ENCODE measurements around the gene DBR1.
A peak's percentile ranks its signal among the peaks of the same experiment; 100 is the strongest.

Gene DBR1, protein sequence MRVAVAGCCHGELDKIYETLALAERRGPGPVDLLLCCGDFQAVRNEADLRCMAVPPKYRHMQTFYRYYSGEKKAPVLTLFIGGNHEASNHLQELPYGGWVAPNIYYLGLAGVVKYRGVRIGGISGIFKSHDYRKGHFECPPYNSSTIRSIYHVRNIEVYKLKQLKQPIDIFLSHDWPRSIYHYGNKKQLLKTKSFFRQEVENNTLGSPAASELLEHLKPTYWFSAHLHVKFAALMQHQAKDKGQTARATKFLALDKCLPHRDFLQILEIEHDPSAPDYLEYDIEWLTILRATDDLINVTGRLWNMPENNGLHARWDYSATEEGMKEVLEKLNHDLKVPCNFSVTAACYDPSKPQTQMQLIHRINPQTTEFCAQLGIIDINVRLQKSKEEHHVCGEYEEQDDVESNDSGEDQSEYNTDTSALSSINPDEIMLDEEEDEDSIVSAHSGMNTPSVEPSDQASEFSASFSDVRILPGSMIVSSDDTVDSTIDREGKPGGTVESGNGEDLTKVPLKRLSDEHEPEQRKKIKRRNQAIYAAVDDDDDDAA

DNA sequence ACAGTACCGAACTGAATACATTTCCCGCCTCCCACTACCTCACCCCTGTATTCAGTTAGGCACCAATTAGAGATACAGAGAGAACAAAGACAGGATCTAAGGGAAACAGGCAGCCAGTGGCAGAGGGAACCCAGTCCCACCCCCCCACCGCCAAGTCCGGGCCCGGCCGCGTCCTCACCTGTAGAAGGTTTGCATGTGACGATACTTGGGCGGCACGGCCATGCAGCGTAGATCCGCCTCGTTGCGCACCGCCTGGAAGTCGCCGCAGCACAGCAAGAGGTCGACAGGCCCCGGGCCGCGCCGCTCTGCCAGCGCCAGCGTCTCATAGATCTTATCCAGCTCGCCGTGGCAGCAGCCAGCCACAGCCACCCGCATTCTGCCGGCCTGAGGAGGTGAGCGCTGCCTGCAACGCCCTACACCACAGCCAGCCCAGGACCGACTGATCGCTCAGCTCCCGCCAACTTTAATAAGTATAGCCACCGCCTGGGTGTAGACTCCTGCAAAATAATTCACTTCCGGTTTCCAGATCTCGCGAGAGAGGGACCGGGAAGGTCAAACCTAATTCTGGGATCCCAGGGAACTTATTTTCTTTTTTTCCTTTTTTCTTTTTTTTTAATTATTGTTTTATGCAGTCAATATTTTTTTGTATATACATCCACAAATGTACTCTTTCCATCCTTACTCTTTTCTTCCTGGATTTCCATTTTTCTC, at the start of gene DBR1:
Gene DBR1, minus strand, starts transcription at position 501 of the 711 bp plus-strand sequence. Its CDS starts 126 bp downstream, at position 375.
- peaks cover 14 to 29% of the 10 kb centered on the region in 2 experiments; a peak in 2 of 3 replicates for H3K36me3 ChIP-seq (ENCODE audit: control insufficient read depth in 2 of 2, insufficient read depth in 1 of 2, low read length in 2 of 2)
- CTCF ChIA-PET: interaction anchor here (0.6 to 1.5 kb wide), 8 partner anchors 11 to 753 kb away, joined by 3 to 7 read pairs (median 3); partner anchors contain the start of gene MRAS
- H3K27ac ChIP-seq (ENCODE audit: extremely low read depth, low read depth, low read length): peak within 1 kb of the TSS; percentile 76; the same call in 1 of the 2 replicates
- H3K4me1 ChIP-seq (ENCODE audit: control insufficient read depth, insufficient read depth, low read length): no peaks in the 10 kb centered on the region
- POLR2A ChIA-PET: interaction anchor here (0.6 to 3.4 kb wide), 8 partner anchors 10 to 741 kb away, joined by 3 to 22 read pairs (median 4); partner anchors contain the start of genes ARMC8 and DZIP1L
- H3K4me3 ChIP-seq (ENCODE audit: low read depth, low read length): peak within 1 kb of the TSS; percentile 94
- H3K9me3 ChIP-seq (ENCODE audit: control insufficient read depth, insufficient read depth, low read depth, low read length): no peaks in the 10 kb centered on the region
- TF ChIP-seq ZNF768 (tag by site-specific recombination; IDR thresholded peaks at IDR 0.05) (peak; percentile 84; the same call in 1 of the 2 replicates), ZEB2 (tag by site-specific recombination; IDR thresholded peaks at IDR 0.05) (peak; percentile 35), ZXDB (tag by site-specific recombination; IDR thresholded peaks at IDR 0.05) (peak; percentile 69), ZNF133 (tag by site-specific recombination; IDR thresholded peaks at IDR 0.05) (no peak), HOXD13 (CRISPR knock-in tag; IDR thresholded peaks at IDR 0.05; ENCODE audit: borderline replicate concordance) (no peak), ZNF658 (tag by site-specific recombination; IDR thresholded peaks at IDR 0.05) (no peak), ZNF544 (tag by site-specific recombination; IDR thresholded peaks at IDR 0.05) (no peak), ZNF660 (tag by site-specific recombination; IDR thresholded peaks at IDR 0.05) (peak; percentile 53; the same call in 1 of the 2 replicates), TRIM28 (IDR thresholded peaks at IDR 0.05; ENCODE audit: borderline replicate concordance, low read length) (peak; percentile 40; the same call in 1 of the 2 replicates), ZNF394 (tag by site-specific recombination; IDR thresholded peaks at IDR 0.05; ENCODE audit: borderline replicate concordance) (peak; percentile 28; the same call in 1 of the 2 replicates), SP2 (tag by site-specific recombination; IDR thresholded peaks at IDR 0.05) (peak; percentile 66), ZNF2 (tag by site-specific recombination; IDR thresholded peaks at IDR 0.05) (peak; percentile 67), ZFP69B (tag by site-specific recombination; IDR thresholded peaks at IDR 0.05) (peak; percentile 42; the same call in 1 of the 2 replicates), ZNF132 (tag by site-specific recombination; IDR thresholded peaks at IDR 0.05; ENCODE audit: borderline replicate concordance) (no peak), ZNF785 (tag by site-specific recombination; IDR thresholded peaks at IDR 0.05) (no peak), ZBTB48 (tag by site-specific recombination; IDR thresholded peaks at IDR 0.05) (peak; percentile 16; the same call in 1 of the 2 replicates), ZNF580 (tag by site-specific recombination; IDR thresholded peaks at IDR 0.05) (no peak), ZIC2 (tag by site-specific recombination; IDR thresholded peaks at IDR 0.05) (peak; percentile 52), ZNF664 (tag by site-specific recombination; IDR thresholded peaks at IDR 0.05) (no peak), KLF7 (tag by site-specific recombination; IDR thresholded peaks at IDR 0.05; ENCODE audit: borderline replicate concordance) (no peak), ZSCAN18 (tag by site-specific recombination; IDR thresholded peaks at IDR 0.05) (no peak), ZNF48 (tag by site-specific recombination; IDR thresholded peaks at IDR 0.05) (no peak), ZSCAN30 (tag by site-specific recombination; IDR thresholded peaks at IDR 0.05) (peak; percentile 59; the same call in 1 of the 2 replicates), ZNF777 (tag by site-specific recombination; IDR thresholded peaks at IDR 0.05; ENCODE audit: borderline replicate concordance) (no peak)
- TF ChIP-seq, protein P1, sequence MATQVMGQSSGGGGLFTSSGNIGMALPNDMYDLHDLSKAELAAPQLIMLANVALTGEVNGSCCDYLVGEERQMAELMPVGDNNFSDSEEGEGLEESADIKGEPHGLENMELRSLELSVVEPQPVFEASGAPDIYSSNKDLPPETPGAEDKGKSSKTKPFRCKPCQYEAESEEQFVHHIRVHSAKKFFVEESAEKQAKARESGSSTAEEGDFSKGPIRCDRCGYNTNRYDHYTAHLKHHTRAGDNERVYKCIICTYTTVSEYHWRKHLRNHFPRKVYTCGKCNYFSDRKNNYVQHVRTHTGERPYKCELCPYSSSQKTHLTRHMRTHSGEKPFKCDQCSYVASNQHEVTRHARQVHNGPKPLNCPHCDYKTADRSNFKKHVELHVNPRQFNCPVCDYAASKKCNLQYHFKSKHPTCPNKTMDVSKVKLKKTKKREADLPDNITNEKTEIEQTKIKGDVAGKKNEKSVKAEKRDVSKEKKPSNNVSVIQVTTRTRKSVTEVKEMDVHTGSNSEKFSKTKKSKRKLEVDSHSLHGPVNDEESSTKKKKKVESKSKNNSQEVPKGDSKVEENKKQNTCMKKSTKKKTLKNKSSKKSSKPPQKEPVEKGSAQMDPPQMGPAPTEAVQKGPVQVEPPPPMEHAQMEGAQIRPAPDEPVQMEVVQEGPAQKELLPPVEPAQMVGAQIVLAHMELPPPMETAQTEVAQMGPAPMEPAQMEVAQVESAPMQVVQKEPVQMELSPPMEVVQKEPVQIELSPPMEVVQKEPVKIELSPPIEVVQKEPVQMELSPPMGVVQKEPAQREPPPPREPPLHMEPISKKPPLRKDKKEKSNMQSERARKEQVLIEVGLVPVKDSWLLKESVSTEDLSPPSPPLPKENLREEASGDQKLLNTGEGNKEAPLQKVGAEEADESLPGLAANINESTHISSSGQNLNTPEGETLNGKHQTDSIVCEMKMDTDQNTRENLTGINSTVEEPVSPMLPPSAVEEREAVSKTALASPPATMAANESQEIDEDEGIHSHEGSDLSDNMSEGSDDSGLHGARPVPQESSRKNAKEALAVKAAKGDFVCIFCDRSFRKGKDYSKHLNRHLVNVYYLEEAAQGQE (tag by site-specific recombination; IDR thresholded peaks at IDR 0.05): no peak
- TF ChIP-seq, protein P2, sequence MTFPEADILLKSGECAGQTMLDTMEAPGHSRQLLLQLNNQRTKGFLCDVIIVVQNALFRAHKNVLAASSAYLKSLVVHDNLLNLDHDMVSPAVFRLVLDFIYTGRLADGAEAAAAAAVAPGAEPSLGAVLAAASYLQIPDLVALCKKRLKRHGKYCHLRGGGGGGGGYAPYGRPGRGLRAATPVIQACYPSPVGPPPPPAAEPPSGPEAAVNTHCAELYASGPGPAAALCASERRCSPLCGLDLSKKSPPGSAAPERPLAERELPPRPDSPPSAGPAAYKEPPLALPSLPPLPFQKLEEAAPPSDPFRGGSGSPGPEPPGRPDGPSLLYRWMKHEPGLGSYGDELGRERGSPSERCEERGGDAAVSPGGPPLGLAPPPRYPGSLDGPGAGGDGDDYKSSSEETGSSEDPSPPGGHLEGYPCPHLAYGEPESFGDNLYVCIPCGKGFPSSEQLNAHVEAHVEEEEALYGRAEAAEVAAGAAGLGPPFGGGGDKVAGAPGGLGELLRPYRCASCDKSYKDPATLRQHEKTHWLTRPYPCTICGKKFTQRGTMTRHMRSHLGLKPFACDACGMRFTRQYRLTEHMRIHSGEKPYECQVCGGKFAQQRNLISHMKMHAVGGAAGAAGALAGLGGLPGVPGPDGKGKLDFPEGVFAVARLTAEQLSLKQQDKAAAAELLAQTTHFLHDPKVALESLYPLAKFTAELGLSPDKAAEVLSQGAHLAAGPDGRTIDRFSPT (tag by site-specific recombination; IDR thresholded peaks at IDR 0.05): peak; percentile 53; the same call in 1 of the 2 replicates

Measured in HEK293 (cell line).